Measurements from ENCODE around the gene TEKT2. TPM values are rescaled to one million over a fixed set of nuclear protein-coding genes. Genes with fewer than 3 reads are reported as not detected.

TEKT2 gene
- total RNA-seq, 2 donors from 2014 or later = not detected

GRCh38 chr1:36081926-36082485 lies 1.9 kb upstream of the TEKT2 start:
- H3K27me3 Mint-ChIP-seq = peaks cover 8 to 11% of the 10 kb centered on the region in 2 donors
- no peaks in the 10 kb centered on the region for H3K9me3 Mint-ChIP-seq
- H3K27ac Mint-ChIP-seq = no peak overlapping the region
- H3K4me1 Mint-ChIP-seq (ENCODE audit: low read depth in 2 of 2) = no peaks in the 10 kb centered on the region
- DNase-seq (ENCODE audit: low spot score) (no peak), ATAC-seq (no peak)
- H3K36me3 Mint-ChIP-seq = no peaks in the 10 kb centered on the region
- H3K4me3 Mint-ChIP-seq = no peak overlapping the region

GRCh38 chr1:36083219-36083618 lies 675 bp upstream of the TEKT2 start:
- no peaks in the 10 kb centered on the region for H3K36me3 Mint-ChIP-seq
- H3K9me3 Mint-ChIP-seq = no peaks in the 10 kb centered on the region
- ATAC-seq = no peak
- no peak for DNase-seq (ENCODE audit: low spot score)
- no peak overlapping the region for H3K4me3 Mint-ChIP-seq
- H3K27ac Mint-ChIP-seq = no peak overlapping the region
- no peaks in the 10 kb centered on the region for H3K4me1 Mint-ChIP-seq (ENCODE audit: low read depth in 2 of 2)
- H3K27me3 Mint-ChIP-seq = peaks cover 8 to 11% of the 10 kb centered on the region in 2 donors

- H3K27me3 Mint-ChIP-seq = peaks cover 8 to 11% of the 10 kb centered on the region in 2 donors
- peaks cover 4% of the 10 kb centered on the region for H3K36me3 Mint-ChIP-seq
- DNase-seq (ENCODE audit: low spot score) = no peak
- no peak overlapping the region for H3K27ac Mint-ChIP-seq
- H3K9me3 Mint-ChIP-seq = no peaks in the 10 kb centered on the region
- ATAC-seq = no peak
- H3K4me3 Mint-ChIP-seq = no peak overlapping the region
- H3K4me1 Mint-ChIP-seq (ENCODE audit: low read depth in 2 of 2) = peaks cover 3 to 5% of the 10 kb centered on the region in 2 donors
Observed at GRCh38 chr1:36084497-36085115, 712 bp downstream of the TEKT2 start.

- no peak for ATAC-seq
- Mint-ChIP-seq H3K4me1 (ENCODE audit: low read depth in 2 of 2) (peaks cover 8 to 10% of the 10 kb centered on the region in 2 donors), H3K27me3 (peaks cover 8 to 11% of the 10 kb centered on the region in 2 donors), H3K36me3 (peaks cover 9% of the 10 kb centered on the region), H3K9me3 (no peaks in the 10 kb centered on the region), H3K27ac (no peak overlapping the region), H3K4me3 (no peak overlapping the region)
- no peak for DNase-seq (ENCODE audit: low spot score)
Observed at GRCh38 chr1:36085126-36085525, 1.2 kb downstream of the TEKT2 start.

GRCh38 chr1:36085686-36086526 lies 2.0 kb downstream of the TEKT2 start:
- Mint-ChIP-seq H3K9me3 (no peaks in the 10 kb centered on the region), H3K4me3 (no peak overlapping the region), H3K4me1 (ENCODE audit: low read depth in 2 of 2) (peaks cover 9 to 12% of the 10 kb centered on the region in 2 donors), H3K36me3 (peaks cover 9% of the 10 kb centered on the region), H3K27me3 (peaks cover 8 to 9% of the 10 kb centered on the region in 2 donors), H3K27ac (no peak overlapping the region)
- no peak for ATAC-seq
- no peak for DNase-seq (ENCODE audit: low spot score)

GRCh38 chr1:36086529-36087232 lies 2.8 kb downstream of the TEKT2 start:
- Mint-ChIP-seq H3K27me3 (peaks cover 8% of the 10 kb centered on the region in 2 donors), H3K9me3 (no peaks in the 10 kb centered on the region), H3K27ac (peak overlapping the region; percentile 20 to 30), H3K4me3 (peak overlapping the region; percentile 45), H3K36me3 (peaks cover 9% of the 10 kb centered on the region), H3K4me1 (ENCODE audit: low read depth in 2 of 2) (peaks cover 12% of the 10 kb centered on the region in 2 donors)
- DNase-seq (ENCODE audit: low spot score) (no peak), ATAC-seq (no peak)

- peaks cover 9% of the 10 kb centered on the region for H3K36me3 Mint-ChIP-seq
Observed at GRCh38 chr1:36087233-36088123, 3.6 kb downstream of the TEKT2 start.

GRCh38 chr1:36088265-36088576 lies 4.3 kb downstream of the TEKT2 start:
- DNase-seq (ENCODE audit: low spot score) (no peak), ATAC-seq (no peak)
- H3K4me1 Mint-ChIP-seq (ENCODE audit: low read depth in 2 of 2) = peaks cover 12 to 16% of the 10 kb centered on the region in 2 donors
- no peaks in the 10 kb centered on the region for H3K27me3 Mint-ChIP-seq
- H3K9me3 Mint-ChIP-seq = no peaks in the 10 kb centered on the region
- no peak overlapping the region for H3K4me3 Mint-ChIP-seq
- peaks cover 9% of the 10 kb centered on the region for H3K36me3 Mint-ChIP-seq
- peak overlapping the region; percentile 85 to 90 for H3K27ac Mint-ChIP-seq

More at GRCh38 chr1:36087233-36088123, 3.6 kb downstream of the TEKT2 start:
- ATAC-seq (no peak), DNase-seq (ENCODE audit: low spot score) (no peak)
- peaks cover under 1 to 2% of the 10 kb centered on the region in 2 donors for H3K27me3 Mint-ChIP-seq
- H3K27ac Mint-ChIP-seq = peak overlapping the region; percentile 20 to 30
- no peaks in the 10 kb centered on the region for H3K9me3 Mint-ChIP-seq
- peak overlapping the region; percentile 45 for H3K4me3 Mint-ChIP-seq
- H3K4me1 Mint-ChIP-seq (ENCODE audit: low read depth in 2 of 2) = peaks cover 12 to 16% of the 10 kb centered on the region in 2 donors

GRCh38 chr1:36088577-36089392 lies 4.9 kb downstream of the TEKT2 start, which contains the start of gene ADPRS:
Gene ADPRS, plus strand, starts transcription at chr1:36088892. Its CDS starts 13 bp downstream, at chr1:36088905.
- peak within 1 kb of the TSS; percentile 85 to 90 for H3K27ac Mint-ChIP-seq
- H3K4me1 Mint-ChIP-seq (ENCODE audit: low read depth in 2 of 2) = peaks cover 12 to 16% of the 10 kb centered on the region in 2 donors
- H3K4me3 Mint-ChIP-seq = peak within 1 kb of the TSS; percentile 97
- peak; percentile 92 to 93 for ATAC-seq
- H3K9me3 Mint-ChIP-seq = no peaks in the 10 kb centered on the region
- no peaks in the 10 kb centered on the region for H3K27me3 Mint-ChIP-seq
- peak; percentile 95 for DNase-seq (ENCODE audit: low spot score)
- peaks cover 9% of the 10 kb centered on the region for H3K36me3 Mint-ChIP-seq

- no peaks in the 10 kb centered on the region for H3K27me3 Mint-ChIP-seq
- H3K36me3 Mint-ChIP-seq = peaks cover 9% of the 10 kb centered on the region
- H3K4me1 Mint-ChIP-seq (ENCODE audit: low read depth in 2 of 2) = peaks cover 12 to 16% of the 10 kb centered on the region in 2 donors
- peak overlapping the region; percentile 85 to 90 for H3K27ac Mint-ChIP-seq
- H3K4me3 Mint-ChIP-seq = peak overlapping the region; percentile 97
- ATAC-seq (no peak), DNase-seq (ENCODE audit: low spot score) (no peak)
- no peaks in the 10 kb centered on the region for H3K9me3 Mint-ChIP-seq
Observed at GRCh38 chr1:36089393-36090121, 5.7 kb downstream of the TEKT2 start.

GRCh38 chr1:36091141-36091540 lies 7.2 kb downstream of the TEKT2 start:
- H3K36me3 Mint-ChIP-seq = peaks cover 9% of the 10 kb centered on the region
- peaks cover 12 to 16% of the 10 kb centered on the region in 2 donors for H3K4me1 Mint-ChIP-seq (ENCODE audit: low read depth in 2 of 2)
- DNase-seq (ENCODE audit: low spot score) (no peak), ATAC-seq (no peak)
- H3K4me3 Mint-ChIP-seq = no peak overlapping the region
- no peaks in the 10 kb centered on the region for H3K27me3 Mint-ChIP-seq
- H3K27ac Mint-ChIP-seq = no peak overlapping the region
- no peaks in the 10 kb centered on the region for H3K9me3 Mint-ChIP-seq

GRCh38 chr1:36091698-36092097 lies 7.8 kb downstream of the TEKT2 start:
- ATAC-seq (no peak), DNase-seq (ENCODE audit: low spot score) (no peak)
- H3K27me3 Mint-ChIP-seq = no peaks in the 10 kb centered on the region
- peaks cover 12 to 20% of the 10 kb centered on the region in 2 donors for H3K4me1 Mint-ChIP-seq (ENCODE audit: low read depth in 2 of 2)
- H3K27ac Mint-ChIP-seq = no peak overlapping the region
- H3K36me3 Mint-ChIP-seq = peaks cover 9% of the 10 kb centered on the region
- no peak overlapping the region for H3K4me3 Mint-ChIP-seq
- no peaks in the 10 kb centered on the region for H3K9me3 Mint-ChIP-seq
